Gastroesophageal sphincter (tissue), 3 donors: ENCODE data around the gene MAPKBP1.

Source experiments
- POLR2AphosphoS5 ChIP-seq: sonication (generic); formaldehyde crosslinking; IDR thresholded peaks from one replicate; pipeline ENCODE4 v1.6.1; 2017; ENCODE audit warnings: antibody characterized with exemption
- TF ChIP-seq, protein P1 (sequence below), 4 experiments: fragments of 200-600 bp in 2 of 4; fragments of 450-650 bp in 2 of 4; sonication (generic) in 1 of 4; IDR thresholded peaks; one replicate each; pipeline ENCODE4 v1.5.1; 2017 to 2019; ENCODE audit warnings: antibody characterized with exemption in 4 of 4, mild to moderate bottlenecking in 2 of 4, moderate library complexity in 2 of 4

DNA sequence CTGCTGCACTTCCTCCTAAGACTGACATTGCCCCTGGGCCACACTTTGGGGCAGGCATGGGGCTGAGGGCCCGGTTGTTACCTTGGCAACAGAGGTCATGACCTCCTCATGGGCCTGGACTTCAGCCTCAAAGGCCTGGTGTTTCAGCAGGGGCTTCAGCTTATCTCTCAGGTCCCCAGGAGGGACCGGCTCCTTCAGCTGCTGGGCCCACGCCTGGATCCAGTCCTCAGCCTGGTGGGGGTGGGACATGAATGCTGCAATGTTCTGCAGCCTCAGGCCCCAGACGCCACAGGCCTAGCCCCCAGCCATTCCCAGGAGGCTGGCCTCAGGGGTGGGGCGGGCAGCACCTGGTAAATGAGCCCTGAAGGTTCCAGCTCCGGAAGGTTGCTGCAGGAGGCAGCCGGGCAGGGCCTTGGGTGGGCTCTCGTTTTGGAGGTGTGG lies 92.0 kb downstream of the MAPKBP1 start:
- TF ChIP-seq, protein P1, sequence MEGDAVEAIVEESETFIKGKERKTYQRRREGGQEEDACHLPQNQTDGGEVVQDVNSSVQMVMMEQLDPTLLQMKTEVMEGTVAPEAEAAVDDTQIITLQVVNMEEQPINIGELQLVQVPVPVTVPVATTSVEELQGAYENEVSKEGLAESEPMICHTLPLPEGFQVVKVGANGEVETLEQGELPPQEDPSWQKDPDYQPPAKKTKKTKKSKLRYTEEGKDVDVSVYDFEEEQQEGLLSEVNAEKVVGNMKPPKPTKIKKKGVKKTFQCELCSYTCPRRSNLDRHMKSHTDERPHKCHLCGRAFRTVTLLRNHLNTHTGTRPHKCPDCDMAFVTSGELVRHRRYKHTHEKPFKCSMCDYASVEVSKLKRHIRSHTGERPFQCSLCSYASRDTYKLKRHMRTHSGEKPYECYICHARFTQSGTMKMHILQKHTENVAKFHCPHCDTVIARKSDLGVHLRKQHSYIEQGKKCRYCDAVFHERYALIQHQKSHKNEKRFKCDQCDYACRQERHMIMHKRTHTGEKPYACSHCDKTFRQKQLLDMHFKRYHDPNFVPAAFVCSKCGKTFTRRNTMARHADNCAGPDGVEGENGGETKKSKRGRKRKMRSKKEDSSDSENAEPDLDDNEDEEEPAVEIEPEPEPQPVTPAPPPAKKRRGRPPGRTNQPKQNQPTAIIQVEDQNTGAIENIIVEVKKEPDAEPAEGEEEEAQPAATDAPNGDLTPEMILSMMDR (IDR thresholded peaks at IDR 0.05) = no peak
- no peak for TF ChIP-seq POLR2AphosphoS5
